Measurements from ENCODE around the gene FBXL13. TPM values are rescaled to one million over a fixed set of nuclear protein-coding genes. Genes with fewer than 3 reads are reported as not detected.
"Not testable (repeated sequence)": the region's sequence is repeated elsewhere in the genome, so short reads cannot be mapped to it uniquely, and the experiment has no call there.

The FBXL13 gene
- total and polyA plus RNA-seq, 2 of the 8 experiments (the other 6 are each of a cell fraction or from before 2014, with no cell fraction given): 1.2 to 2.8 TPM

GRCh38 chr7:102791831-102792230, 282.8 kb downstream of the FBXL13 start:
- H3K9me3 ChIP-seq (ENCODE audit: insufficient read depth in 2 of 2, low read depth in 1 of 2, low read length in 1 of 2); H4K5ac ChIP-seq (ENCODE audit: insufficient read length, low read depth, low read length); H2BK120ac ChIP-seq (replicated peaks; ENCODE audit: low read depth, low read length); H3K56ac ChIP-seq (replicated peaks; ENCODE audit: insufficient read length, low read depth, low read length); H2BK12ac ChIP-seq (ENCODE audit: low read depth, low read length); FAIRE-seq; H3K36me3 ChIP-seq (ENCODE audit: control insufficient read depth in 2 of 4, insufficient read depth in 4 of 4, low read length in 3 of 4); H2BK20ac ChIP-seq (ENCODE audit: low read length); H3K27me3 ChIP-seq (replicated peaks in 1 of 4; ENCODE audit: control insufficient read depth in 3 of 4, extremely low read depth in 1 of 4, insufficient read depth in 3 of 4, low read length in 3 of 4); H2BK5ac ChIP-seq (ENCODE audit: low read depth, low read length); H2AK5ac ChIP-seq (ENCODE audit: low read depth, low read length); H4K91ac ChIP-seq (replicated peaks; ENCODE audit: insufficient read length, low read length); H2AFZ ChIP-seq (ENCODE audit: low read length); H2BK15ac ChIP-seq (ENCODE audit: low read length); CTCF ChIA-PET (ENCODE audit: partially characterized antibody); H3K9ac ChIP-seq (replicated peaks in 1 of 4; ENCODE audit: extremely low read depth in 1 of 4, low read depth in 3 of 4, low read length in 3 of 4); POLR2A ChIA-PET (ENCODE audit: partially characterized antibody); H3K4me3 ChIP-seq (ENCODE audit: extremely low read depth in 1 of 4, insufficient read depth in 2 of 4, low read depth in 3 of 4, low read length in 4 of 4); H3K14ac ChIP-seq (ENCODE audit: insufficient read length); H3K4me2 ChIP-seq (ENCODE audit: insufficient read depth in 1 of 2, low read depth in 2 of 2, low read length in 2 of 2); H4K8ac ChIP-seq (ENCODE audit: extremely low read depth, insufficient read depth, low read length); H3K79me1 ChIP-seq (ENCODE audit: low read depth, low read length); DNase-seq (ENCODE audit: low read depth in 1 of 2, low spot score in 2 of 2); H3K27ac ChIP-seq (ENCODE audit: low read depth, low read length); H3K4me1 ChIP-seq (replicated peaks in 1 of 4; ENCODE audit: control insufficient read depth in 3 of 4, insufficient read depth in 4 of 4, low read length in 3 of 4); H3K4ac ChIP-seq (replicated peaks; ENCODE audit: insufficient read length, low read depth, low read length); H3K18ac ChIP-seq (ENCODE audit: extremely low read depth, low read length); H3K23me2 ChIP-seq (ENCODE audit: low read depth, low read length); H4K20me1 ChIP-seq (replicated peaks in 1 of 2; ENCODE audit: control insufficient read depth in 1 of 2, insufficient read depth in 2 of 2, low read length in 2 of 2); H3K23ac ChIP-seq (ENCODE audit: insufficient read length); H3K79me2 ChIP-seq (ENCODE audit: control insufficient read depth in 1 of 2, insufficient read depth in 2 of 2, low read length in 2 of 2): not testable (repeated sequence)

- FAIRE-seq; CTCF ChIA-PET (ENCODE audit: partially characterized antibody); H2AK5ac ChIP-seq (ENCODE audit: low read depth, low read length); H3K56ac ChIP-seq (replicated peaks; ENCODE audit: insufficient read length, low read depth, low read length); H3K9me3 ChIP-seq (ENCODE audit: insufficient read depth in 2 of 2, low read depth in 1 of 2, low read length in 1 of 2); H3K4ac ChIP-seq (replicated peaks; ENCODE audit: insufficient read length, low read depth, low read length); H4K20me1 ChIP-seq (replicated peaks in 1 of 2; ENCODE audit: control insufficient read depth in 1 of 2, insufficient read depth in 2 of 2, low read length in 2 of 2); H2AFZ ChIP-seq (ENCODE audit: low read length); H3K79me1 ChIP-seq (ENCODE audit: low read depth, low read length); H3K4me3 ChIP-seq (ENCODE audit: extremely low read depth in 1 of 4, insufficient read depth in 2 of 4, low read depth in 3 of 4, low read length in 4 of 4); H2BK12ac ChIP-seq (ENCODE audit: low read depth, low read length); POLR2A ChIA-PET (ENCODE audit: partially characterized antibody); H3K4me1 ChIP-seq (replicated peaks in 1 of 4; ENCODE audit: control insufficient read depth in 3 of 4, insufficient read depth in 4 of 4, low read length in 3 of 4); H4K91ac ChIP-seq (replicated peaks; ENCODE audit: insufficient read length, low read length); H3K14ac ChIP-seq (ENCODE audit: insufficient read length); H3K27ac ChIP-seq (ENCODE audit: low read depth, low read length); H2BK120ac ChIP-seq (replicated peaks; ENCODE audit: low read depth, low read length); H3K18ac ChIP-seq (ENCODE audit: extremely low read depth, low read length); H3K23ac ChIP-seq (ENCODE audit: insufficient read length); H4K5ac ChIP-seq (ENCODE audit: insufficient read length, low read depth, low read length); H3K9ac ChIP-seq (replicated peaks in 1 of 4; ENCODE audit: extremely low read depth in 1 of 4, low read depth in 3 of 4, low read length in 3 of 4); DNase-seq (ENCODE audit: low read depth in 1 of 2, low spot score in 2 of 2); H3K27me3 ChIP-seq (replicated peaks in 1 of 4; ENCODE audit: control insufficient read depth in 3 of 4, extremely low read depth in 1 of 4, insufficient read depth in 3 of 4, low read length in 3 of 4); H2BK15ac ChIP-seq (ENCODE audit: low read length); H3K4me2 ChIP-seq (ENCODE audit: insufficient read depth in 1 of 2, low read depth in 2 of 2, low read length in 2 of 2); H3K79me2 ChIP-seq (ENCODE audit: control insufficient read depth in 1 of 2, insufficient read depth in 2 of 2, low read length in 2 of 2); H4K8ac ChIP-seq (ENCODE audit: extremely low read depth, insufficient read depth, low read length); H2BK20ac ChIP-seq (ENCODE audit: low read length); H3K36me3 ChIP-seq (ENCODE audit: control insufficient read depth in 2 of 4, insufficient read depth in 4 of 4, low read length in 3 of 4); H2BK5ac ChIP-seq (ENCODE audit: low read depth, low read length); H3K23me2 ChIP-seq (ENCODE audit: low read depth, low read length): not testable (repeated sequence)
- WGBS, 2 experiments (ENCODE audit: extremely low coverage in 1 of 2, insufficient coverage in 1 of 2, insufficient read length in 1 of 2, insufficient replicate concordance in 2 of 2, low coverage in 1 of 2, low lambda C conversion rate in 2 of 2, missing lambda C conversion rate in 1 of 2): 82% methylated on average over 5 of the region's 5 CpGs; no CpG with 5 or more reads in 1 of the 2 experiments
Measured at GRCh38 chr7:102791367-102791766, 283.2 kb downstream of the FBXL13 start.

All from H1 (cell line).